Ovary (tissue), 9 donors: ENCODE data around the gene CEACAM16. TPM values are rescaled to one million over a fixed set of nuclear protein-coding genes. Genes with fewer than 3 reads are reported as not detected.

Experiments
- DNase-seq, 5 donors: peaks; one replicate each; pipeline ENCODE4 v3.0.0-alpha.2; 2019 to 2020
- H3K27ac ChIP-seq, 2 donors: fragments of 200-600 bp; one replicate each; pipeline versions ENCODE4 v1.5.1 to v1.8.0; 2019 to 2022
- H3K27me3 ChIP-seq: fragments of 200-600 bp; one replicate; pipeline ENCODE4 v1.8.0; 2022
- H3K36me3 ChIP-seq: fragments of 200-600 bp; sonication (generic); one replicate; pipeline ENCODE4 v1.5.1; 2019
- H3K4me1 ChIP-seq: one replicate; pipeline ENCODE4 v1.8.1; 2013; ENCODE audit warnings: mild to moderate bottlenecking, moderate library complexity; ENCODE audit not compliant: insufficient read depth
- H3K4me3 ChIP-seq: fragments of 200-600 bp; sonication (generic); one replicate; pipeline ENCODE4 v1.5.1; 2017
- H3K9me3 ChIP-seq, 2 donors: fragments of 200-600 bp in 1 of 2; sonication (generic) in 1 of 2; one replicate each; pipeline versions ENCODE4 v1.5.1 to v1.8.1; 2013 to 2019; ENCODE audit warnings: mild to moderate bottlenecking in 1 of 2, moderate library complexity in 1 of 2
- CTCF ChIP-seq, 3 donors: fragments of 450-650 bp in 2 of 3; fragments of 200-600 bp in 1 of 3; IDR thresholded peaks; one replicate each; pipeline versions ENCODE4 v1.5.1 to v1.8.0; 2016 to 2022; ENCODE audit warnings: antibody characterized with exemption in 3 of 3, mild to moderate bottlenecking in 1 of 3
- EP300 ChIP-seq: sonication (generic); formaldehyde crosslinking; IDR thresholded peaks from one replicate; pipeline ENCODE4 v1.6.1; 2017; ENCODE audit warnings: antibody characterized with exemption
- POLR2A ChIP-seq: fragments of 450-650 bp; IDR thresholded peaks from one replicate; pipeline ENCODE4 v1.6.1; 2017; ENCODE audit warnings: antibody characterized with exemption, mild to moderate bottlenecking, moderate library complexity
- WGBS, 3 donors: extraction: QIAGEN DNeasy Blood & Tissue Kit in 1 of 3; methylation state at CpG; one replicate each; pipeline versions ENCODE4 v1.1.5 to v1.1.7; 2013 to 2017; 5-methylcytosine and 5-hydroxymethylcytosine counted together
- intact Hi-C, 4 donors: fragments of 100-400 bp; cut with DNase I; formaldehyde crosslinking; loops; one replicate each; pipeline versions ENCODE4 v1.11.0 to v1.15.1; 2022 to 2023
- polyA plus RNA-seq, 2 donors: library from polyadenylated mRNA; stranded (reverse); fragments of 200-250 nt in 1 of 2; fragments of 350-450 nt in 1 of 2; fragmentation: Illumina TruSeq in 1 of 2; extraction: RNeasy Lipid Tissue Mini Kit (QIAGEN cat#74804) in 1 of 2; gene quantifications; one replicate each; pipeline ENCODE4 v1.2.3, GENCODE V29; 2013 to 2014
- total RNA-seq, 7 donors: library from RNA; depleted of rRNA in 2 of 7; stranded (reverse); fragments of >200 nt in 2 of 7; fragmentation: NEBNext Ultra II Directional in 3 of 7; extraction: Animal tissue kit (Norgen Biotek cat#: 25700) in 3 of 7; gene quantifications; one replicate each; pipeline versions ENCODE4 v1.1.0 to v1.2.4, GENCODE V29; 2016 to 2023
- donor health status: DM: no; HTN: no; CAD: no; lungs with moderate emphysema.
- donor health status: DM: no; HTN: no; CAD: no.
- donor health status: Bipolar disorder and iron deficiency.
- donor health status: DM: yes; HTN: yes; CAD: no.
- donor health status: DM: no; HTN: no; CAD: no.
- donor health status: DM: yes; HTN: yes; CAD: no.

CEACAM16 gene
- total and polyA plus RNA-seq, 9 donors: not detected

GRCh38 chr19:44690131-44690440 is 8.9 kb upstream of the CEACAM16 start:
- H3K9me3 ChIP-seq: no peaks in the 10 kb centered on the region
- WGBS, 3 donors: 83 to 93% (median 89%) methylated on average over 3 of the region's 3 CpGs
- no peak overlapping the region for H3K27ac ChIP-seq
- intact Hi-C loops: no loop called here
- peaks cover 1% of the 10 kb centered on the region for H3K4me1 ChIP-seq
- H3K4me3 ChIP-seq: no peak overlapping the region
- TF ChIP-seq EP300 (no peak), CTCF (IDR thresholded peaks at IDR 0.05) (no peak), POLR2A (no peak)
- no peaks in the 10 kb centered on the region for H3K36me3 ChIP-seq
- no peaks in the 10 kb centered on the region for H3K27me3 ChIP-seq
- no peak for DNase-seq

- peaks cover 1% of the 10 kb centered on the region for H3K4me1 ChIP-seq
- no peaks in the 10 kb centered on the region for H3K27me3 ChIP-seq
- TF ChIP-seq POLR2A (no peak), CTCF (IDR thresholded peaks at IDR 0.05) (no peak), EP300 (no peak)
- H3K27ac ChIP-seq: no peak overlapping the region
- no peak for DNase-seq
- WGBS, 3 donors: 59 to 69% (median 59%) methylated on average over 5 of the region's 5 CpGs
- no peak overlapping the region for H3K4me3 ChIP-seq
- no peaks in the 10 kb centered on the region for H3K9me3 ChIP-seq
- no peaks in the 10 kb centered on the region for H3K36me3 ChIP-seq
- intact Hi-C loops: no loop called here
Observed at GRCh38 chr19:44692379-44692721, 6.6 kb upstream of the CEACAM16 start.

- no peaks in the 10 kb centered on the region for H3K27me3 ChIP-seq
- H3K4me3 ChIP-seq: no peak overlapping the region
- intact Hi-C loops: no loop called here
- H3K4me1 ChIP-seq: peaks cover 1% of the 10 kb centered on the region
- DNase-seq: no peak
- no peaks in the 10 kb centered on the region for H3K9me3 ChIP-seq
- TF ChIP-seq EP300 (no peak), CTCF (IDR thresholded peaks at IDR 0.05) (no peak), POLR2A (no peak)
- H3K36me3 ChIP-seq: no peaks in the 10 kb centered on the region
- WGBS, 3 donors: 64 to 80% (median 79%) methylated on average over 2 of the region's 2 CpGs
- H3K27ac ChIP-seq: no peak overlapping the region
Observed at GRCh38 chr19:44694184-44694579, 4.8 kb upstream of the CEACAM16 start.

- intact Hi-C loops: no loop called here
- no peak overlapping the region for H3K27ac ChIP-seq
- DNase-seq: no peak
- H3K4me1 ChIP-seq: no peaks in the 10 kb centered on the region
- TF ChIP-seq EP300: no peak
- TF ChIP-seq CTCF (IDR thresholded peaks at IDR 0.05): no peak
- TF ChIP-seq POLR2A: no peak
- H3K4me3 ChIP-seq: no peak overlapping the region
- H3K9me3 ChIP-seq: no peaks in the 10 kb centered on the region
- H3K36me3 ChIP-seq: no peaks in the 10 kb centered on the region
- WGBS, 3 donors: 70 to 74% (median 73%) methylated on average over 22 of the region's 22 CpGs
- H3K27me3 ChIP-seq: no peaks in the 10 kb centered on the region
Observed at GRCh38 chr19:44696939-44697669, 1.8 kb upstream of the CEACAM16 start.
